Measurements from ENCODE around the gene ITGB5.

ITGB5 gene

DNA sequence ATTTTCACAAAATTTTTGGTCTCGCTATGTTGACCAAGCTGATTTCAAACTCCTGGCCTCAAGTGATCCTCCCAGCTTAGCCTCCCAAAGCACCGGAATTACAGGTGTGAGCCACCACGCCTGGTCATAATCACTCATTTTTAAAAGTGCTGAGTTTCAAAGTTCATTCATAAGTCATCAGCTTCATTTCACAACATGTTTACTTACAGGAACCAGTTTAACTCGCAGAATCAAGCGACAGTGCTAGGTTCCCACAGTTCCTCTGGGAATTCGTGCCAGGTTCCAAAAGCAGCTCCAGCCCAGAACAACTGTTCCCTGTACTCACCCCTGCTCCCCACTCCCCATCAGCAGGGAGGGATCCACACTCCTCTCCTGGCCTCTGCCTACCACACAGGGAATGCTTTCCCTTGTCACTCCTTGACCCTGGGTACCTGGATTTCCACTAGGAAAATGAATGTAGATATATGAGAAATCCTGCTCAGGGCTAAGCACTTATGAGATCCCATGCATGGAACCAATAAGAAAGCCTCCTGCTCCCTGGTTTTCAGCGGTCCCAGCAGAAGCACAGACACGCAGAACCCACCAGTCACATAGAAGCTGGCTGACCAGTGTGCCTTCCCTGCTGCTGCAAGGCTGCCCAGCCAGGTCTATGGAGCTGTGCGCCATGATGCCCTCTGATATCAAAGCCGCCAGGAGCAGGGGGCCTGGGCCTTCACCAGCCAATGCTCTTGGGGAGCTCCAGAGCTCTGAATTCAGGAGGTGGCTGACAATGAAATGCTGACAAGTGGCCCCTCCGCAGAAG lies 72.3 kb downstream of the ITGB5 start:
- TF ChIP-seq CEBPB (IDR thresholded peaks at IDR 0.05) (no peak), ZBTB7A (IDR thresholded peaks at IDR 0.05; ENCODE audit: low read depth) (no peak), FOXM1 (IDR thresholded peaks at IDR 0.05; ENCODE audit: borderline replicate concordance, low read depth) (no peak), EP300 (IDR thresholded peaks at IDR 0.05; ENCODE audit: borderline replicate concordance) (no peak), NFIC (IDR thresholded peaks at IDR 0.05) (no peak)
- TF ChIP-seq, protein P1, sequence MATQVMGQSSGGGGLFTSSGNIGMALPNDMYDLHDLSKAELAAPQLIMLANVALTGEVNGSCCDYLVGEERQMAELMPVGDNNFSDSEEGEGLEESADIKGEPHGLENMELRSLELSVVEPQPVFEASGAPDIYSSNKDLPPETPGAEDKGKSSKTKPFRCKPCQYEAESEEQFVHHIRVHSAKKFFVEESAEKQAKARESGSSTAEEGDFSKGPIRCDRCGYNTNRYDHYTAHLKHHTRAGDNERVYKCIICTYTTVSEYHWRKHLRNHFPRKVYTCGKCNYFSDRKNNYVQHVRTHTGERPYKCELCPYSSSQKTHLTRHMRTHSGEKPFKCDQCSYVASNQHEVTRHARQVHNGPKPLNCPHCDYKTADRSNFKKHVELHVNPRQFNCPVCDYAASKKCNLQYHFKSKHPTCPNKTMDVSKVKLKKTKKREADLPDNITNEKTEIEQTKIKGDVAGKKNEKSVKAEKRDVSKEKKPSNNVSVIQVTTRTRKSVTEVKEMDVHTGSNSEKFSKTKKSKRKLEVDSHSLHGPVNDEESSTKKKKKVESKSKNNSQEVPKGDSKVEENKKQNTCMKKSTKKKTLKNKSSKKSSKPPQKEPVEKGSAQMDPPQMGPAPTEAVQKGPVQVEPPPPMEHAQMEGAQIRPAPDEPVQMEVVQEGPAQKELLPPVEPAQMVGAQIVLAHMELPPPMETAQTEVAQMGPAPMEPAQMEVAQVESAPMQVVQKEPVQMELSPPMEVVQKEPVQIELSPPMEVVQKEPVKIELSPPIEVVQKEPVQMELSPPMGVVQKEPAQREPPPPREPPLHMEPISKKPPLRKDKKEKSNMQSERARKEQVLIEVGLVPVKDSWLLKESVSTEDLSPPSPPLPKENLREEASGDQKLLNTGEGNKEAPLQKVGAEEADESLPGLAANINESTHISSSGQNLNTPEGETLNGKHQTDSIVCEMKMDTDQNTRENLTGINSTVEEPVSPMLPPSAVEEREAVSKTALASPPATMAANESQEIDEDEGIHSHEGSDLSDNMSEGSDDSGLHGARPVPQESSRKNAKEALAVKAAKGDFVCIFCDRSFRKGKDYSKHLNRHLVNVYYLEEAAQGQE (IDR thresholded peaks at IDR 0.05; ENCODE audit: low read depth), result no peak

DNA sequence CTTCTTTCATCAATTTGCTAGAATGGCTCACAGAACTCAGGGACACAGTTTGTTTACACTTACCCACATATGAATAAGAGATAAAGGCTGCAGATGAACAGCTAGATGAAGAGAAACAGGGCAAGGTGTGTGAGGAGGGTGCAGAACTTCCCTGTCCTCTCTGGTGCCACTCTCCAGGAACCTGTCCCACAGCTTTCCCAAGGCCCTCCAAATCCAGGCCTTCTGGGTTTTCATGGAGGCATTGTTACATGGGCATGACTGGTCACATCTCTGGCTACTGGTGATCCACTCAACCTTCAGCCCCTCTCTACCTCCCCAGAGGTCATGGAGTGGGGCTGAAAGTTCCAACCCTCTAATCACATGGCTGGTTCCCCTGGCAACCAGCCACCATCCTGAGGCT lies 73.6 kb downstream of the ITGB5 start:
- TF ChIP-seq FOXM1 (IDR thresholded peaks at IDR 0.05; ENCODE audit: borderline replicate concordance, low read depth) (no peak), YY1 (IDR thresholded peaks at IDR 0.05; ENCODE audit: low read depth) (no peak), CEBPB (IDR thresholded peaks at IDR 0.05) (no peak), ZBTB7A (IDR thresholded peaks at IDR 0.05; ENCODE audit: low read depth) (no peak), TEAD4 (IDR thresholded peaks at IDR 0.05) (no peak), CREB1 (IDR thresholded peaks at IDR 0.05; ENCODE audit: low read depth) (no peak)
- TF ChIP-seq, protein P1 (IDR thresholded peaks at IDR 0.05; ENCODE audit: low read depth), result no peak
- TF ChIP-seq, protein P2, sequence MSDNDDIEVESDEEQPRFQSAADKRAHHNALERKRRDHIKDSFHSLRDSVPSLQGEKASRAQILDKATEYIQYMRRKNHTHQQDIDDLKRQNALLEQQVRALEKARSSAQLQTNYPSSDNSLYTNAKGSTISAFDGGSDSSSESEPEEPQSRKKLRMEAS (IDR thresholded peaks at IDR 0.05), result no peak

DNA sequence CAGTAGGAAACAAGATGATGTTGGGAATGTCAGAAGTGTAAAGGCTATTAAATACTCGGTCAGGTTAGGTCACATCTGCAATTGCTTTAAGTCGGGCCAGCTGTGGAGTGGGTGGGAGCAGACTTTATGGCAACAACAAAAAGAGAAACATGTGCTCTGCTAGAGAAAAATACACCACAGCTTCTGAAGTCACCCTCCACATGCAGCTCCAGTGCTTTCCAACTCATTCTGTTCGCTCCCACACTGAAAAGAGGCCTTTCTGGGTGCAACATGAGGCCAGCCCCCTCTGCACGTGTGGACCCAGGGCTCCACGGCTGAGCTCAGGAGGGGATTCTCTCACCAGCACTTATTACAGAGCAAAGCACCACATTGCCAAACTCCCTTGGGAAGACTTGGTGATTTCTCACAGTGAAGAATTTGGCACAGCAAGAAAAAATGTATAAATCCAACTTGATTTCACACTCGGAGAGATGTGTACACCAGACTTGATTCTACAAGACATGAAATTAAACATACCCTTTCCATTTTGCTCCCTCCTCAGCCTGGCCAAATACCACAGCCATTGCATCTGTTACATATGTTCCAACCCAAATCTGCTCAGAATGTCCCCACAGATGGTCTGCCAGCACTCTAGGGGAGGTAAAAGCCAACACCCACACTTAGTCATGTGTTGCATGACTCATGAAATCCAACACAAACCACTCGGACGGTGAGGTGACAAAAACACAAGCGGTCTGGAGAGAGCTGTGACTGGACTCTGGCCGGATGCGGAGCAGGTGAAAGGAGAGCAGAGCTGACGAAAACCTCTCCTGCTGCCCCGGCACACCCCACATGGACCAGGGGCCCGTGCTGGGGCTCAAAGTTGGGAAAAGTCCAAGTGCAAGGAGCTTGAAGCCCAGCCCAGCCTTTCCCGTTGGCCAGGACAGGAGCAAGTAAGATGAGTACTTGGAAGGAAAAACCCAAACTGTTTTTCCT lies 74.6 kb downstream of the ITGB5 start:
- TF ChIP-seq RAD21 (IDR thresholded peaks at IDR 0.05; ENCODE audit: low read depth), result no peak
- TF ChIP-seq, protein P2 (IDR thresholded peaks at IDR 0.05), result peak; percentile 55; the same call in 1 of the 2 replicates
- TF ChIP-seq EGR1 (IDR thresholded peaks at IDR 0.05), result peak; percentile 39; the same call in 1 of the 2 replicates
- TF ChIP-seq CEBPB (IDR thresholded peaks at IDR 0.05), result no peak
- TF ChIP-seq TCF12 (IDR thresholded peaks at IDR 0.05; ENCODE audit: low read depth), result peak; percentile 56
- peak; percentile 64; the same call in 1 of the 2 replicates for TF ChIP-seq EP300 (IDR thresholded peaks at IDR 0.05; ENCODE audit: borderline replicate concordance)
- peak; percentile 56 for TF ChIP-seq NFIC (IDR thresholded peaks at IDR 0.05)
- TF ChIP-seq, protein P3, sequence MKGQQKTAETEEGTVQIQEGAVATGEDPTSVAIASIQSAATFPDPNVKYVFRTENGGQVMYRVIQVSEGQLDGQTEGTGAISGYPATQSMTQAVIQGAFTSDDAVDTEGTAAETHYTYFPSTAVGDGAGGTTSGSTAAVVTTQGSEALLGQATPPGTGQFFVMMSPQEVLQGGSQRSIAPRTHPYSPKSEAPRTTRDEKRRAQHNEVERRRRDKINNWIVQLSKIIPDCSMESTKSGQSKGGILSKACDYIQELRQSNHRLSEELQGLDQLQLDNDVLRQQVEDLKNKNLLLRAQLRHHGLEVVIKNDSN (IDR thresholded peaks at IDR 0.05), result peak; percentile 88
- TF ChIP-seq TAF1 (IDR thresholded peaks at IDR 0.05; ENCODE audit: low read depth), result no peak
- TF ChIP-seq FOXM1 (IDR thresholded peaks at IDR 0.05; ENCODE audit: borderline replicate concordance, low read depth), result 0 out of 2 replicates have a peak, but pooled peaks have one; percentile 30
- TF ChIP-seq YY1 (IDR thresholded peaks at IDR 0.05; ENCODE audit: low read depth), result no peak
- TF ChIP-seq TEAD4 (IDR thresholded peaks at IDR 0.05), result peak; percentile 48
- no peak for TF ChIP-seq CREB1 (IDR thresholded peaks at IDR 0.05; ENCODE audit: low read depth)
- TF ChIP-seq, protein P1 (IDR thresholded peaks at IDR 0.05; ENCODE audit: low read depth), result no peak
- no peak for TF ChIP-seq ZBTB7A (IDR thresholded peaks at IDR 0.05; ENCODE audit: low read depth)

DNA sequence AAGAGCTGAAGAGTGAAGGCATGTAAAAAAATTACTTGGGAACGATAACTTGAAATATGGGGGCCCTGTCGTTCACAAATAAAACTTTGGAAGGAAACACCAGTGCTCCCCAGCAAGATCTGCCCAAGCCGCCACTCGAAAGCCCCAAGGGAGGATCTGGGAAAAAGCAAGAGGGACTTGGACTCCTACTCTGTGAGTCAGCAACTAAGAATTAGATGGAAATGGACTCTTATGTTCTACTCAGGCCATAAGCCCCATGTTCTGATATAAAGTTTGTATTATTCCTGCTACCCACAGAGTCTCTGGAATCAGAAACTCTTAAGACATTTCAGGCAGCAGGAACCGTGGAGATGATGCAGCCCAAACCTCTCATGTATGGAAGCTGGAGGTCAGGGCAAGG lies 75.7 kb downstream of the ITGB5 start:
- TF ChIP-seq, protein P2 (IDR thresholded peaks at IDR 0.05), result no peak
- TF ChIP-seq TEAD4 (IDR thresholded peaks at IDR 0.05), result no peak
- no peak for TF ChIP-seq CREB1 (IDR thresholded peaks at IDR 0.05; ENCODE audit: low read depth)
- TF ChIP-seq RAD21 (IDR thresholded peaks at IDR 0.05; ENCODE audit: low read depth), result no peak
- no peak for TF ChIP-seq FOXM1 (IDR thresholded peaks at IDR 0.05; ENCODE audit: borderline replicate concordance, low read depth)
- TF ChIP-seq EP300 (IDR thresholded peaks at IDR 0.05; ENCODE audit: borderline replicate concordance), result no peak
- no peak for TF ChIP-seq EGR1 (IDR thresholded peaks at IDR 0.05)
- TF ChIP-seq NFIC (IDR thresholded peaks at IDR 0.05), result no peak
- TF ChIP-seq, protein P3 (IDR thresholded peaks at IDR 0.05), result no peak
- TF ChIP-seq CEBPB (IDR thresholded peaks at IDR 0.05), result no peak
- TF ChIP-seq ZBTB7A (IDR thresholded peaks at IDR 0.05; ENCODE audit: low read depth), result no peak
- TF ChIP-seq TAF1 (IDR thresholded peaks at IDR 0.05; ENCODE audit: low read depth), result no peak
- TF ChIP-seq, protein P1 (IDR thresholded peaks at IDR 0.05; ENCODE audit: low read depth), result no peak

Data from Ishikawa (cell line).